ENCODE measurements around the gene CLPTM1. TPM values are rescaled to one million over a fixed set of nuclear protein-coding genes. Genes with fewer than 3 reads are reported as not detected.

CLPTM1 gene
- total and polyA plus RNA-seq, 2 of the 8 experiments (the other 6 are each of a cell fraction or from before 2014, with no cell fraction given): 84.8 to 108 TPM

DNA sequence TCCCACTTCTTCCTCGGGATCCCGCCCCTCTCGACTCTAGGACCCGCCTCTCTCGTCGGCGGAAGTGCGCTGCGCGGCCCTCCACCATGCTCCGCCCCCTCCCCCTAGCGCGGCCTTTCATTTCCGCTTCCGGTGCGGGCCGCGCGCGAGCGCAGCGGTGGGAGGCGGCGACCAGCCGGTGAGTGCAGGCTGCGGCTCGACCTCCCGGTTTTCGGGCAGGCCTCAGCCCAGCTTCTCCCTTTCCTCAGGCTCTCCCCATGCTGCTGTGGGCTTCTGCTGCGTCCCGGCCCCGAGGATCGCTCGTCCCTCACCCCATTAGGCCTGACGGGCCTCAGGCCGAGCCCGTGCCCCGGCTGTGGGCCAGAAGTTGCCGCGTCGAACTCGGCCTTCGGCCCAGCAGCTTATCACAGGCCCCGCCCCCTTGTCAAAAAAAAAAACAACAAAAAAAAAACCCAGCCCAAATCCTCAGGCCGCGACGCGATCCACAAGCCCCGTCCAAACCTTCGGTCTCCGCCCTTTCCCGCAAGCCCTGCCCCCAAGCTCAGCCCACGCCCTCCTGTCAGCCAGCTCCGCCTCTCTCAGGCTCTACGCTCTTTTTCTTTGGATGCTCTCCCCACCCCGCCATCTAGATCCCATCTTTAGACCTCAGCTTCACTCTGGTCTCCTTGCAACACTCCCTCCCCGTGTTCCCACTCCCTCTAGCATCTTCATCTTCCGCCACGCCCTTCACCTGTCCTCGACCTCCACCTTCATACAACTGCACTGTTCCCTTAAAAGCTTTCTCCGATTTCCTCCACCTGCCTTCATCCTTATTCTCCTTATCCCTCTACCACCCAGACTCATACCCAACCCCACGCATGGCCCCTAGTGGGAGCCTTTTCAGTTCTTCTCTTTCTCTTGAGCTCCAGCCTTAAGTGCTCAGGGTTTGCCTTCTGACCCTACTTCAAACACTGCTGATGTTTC is 84.0 kb downstream of the CLPTM1 start, which contains the start of gene CLASRP (continued):
- TF ChIP-seq, protein P1, sequence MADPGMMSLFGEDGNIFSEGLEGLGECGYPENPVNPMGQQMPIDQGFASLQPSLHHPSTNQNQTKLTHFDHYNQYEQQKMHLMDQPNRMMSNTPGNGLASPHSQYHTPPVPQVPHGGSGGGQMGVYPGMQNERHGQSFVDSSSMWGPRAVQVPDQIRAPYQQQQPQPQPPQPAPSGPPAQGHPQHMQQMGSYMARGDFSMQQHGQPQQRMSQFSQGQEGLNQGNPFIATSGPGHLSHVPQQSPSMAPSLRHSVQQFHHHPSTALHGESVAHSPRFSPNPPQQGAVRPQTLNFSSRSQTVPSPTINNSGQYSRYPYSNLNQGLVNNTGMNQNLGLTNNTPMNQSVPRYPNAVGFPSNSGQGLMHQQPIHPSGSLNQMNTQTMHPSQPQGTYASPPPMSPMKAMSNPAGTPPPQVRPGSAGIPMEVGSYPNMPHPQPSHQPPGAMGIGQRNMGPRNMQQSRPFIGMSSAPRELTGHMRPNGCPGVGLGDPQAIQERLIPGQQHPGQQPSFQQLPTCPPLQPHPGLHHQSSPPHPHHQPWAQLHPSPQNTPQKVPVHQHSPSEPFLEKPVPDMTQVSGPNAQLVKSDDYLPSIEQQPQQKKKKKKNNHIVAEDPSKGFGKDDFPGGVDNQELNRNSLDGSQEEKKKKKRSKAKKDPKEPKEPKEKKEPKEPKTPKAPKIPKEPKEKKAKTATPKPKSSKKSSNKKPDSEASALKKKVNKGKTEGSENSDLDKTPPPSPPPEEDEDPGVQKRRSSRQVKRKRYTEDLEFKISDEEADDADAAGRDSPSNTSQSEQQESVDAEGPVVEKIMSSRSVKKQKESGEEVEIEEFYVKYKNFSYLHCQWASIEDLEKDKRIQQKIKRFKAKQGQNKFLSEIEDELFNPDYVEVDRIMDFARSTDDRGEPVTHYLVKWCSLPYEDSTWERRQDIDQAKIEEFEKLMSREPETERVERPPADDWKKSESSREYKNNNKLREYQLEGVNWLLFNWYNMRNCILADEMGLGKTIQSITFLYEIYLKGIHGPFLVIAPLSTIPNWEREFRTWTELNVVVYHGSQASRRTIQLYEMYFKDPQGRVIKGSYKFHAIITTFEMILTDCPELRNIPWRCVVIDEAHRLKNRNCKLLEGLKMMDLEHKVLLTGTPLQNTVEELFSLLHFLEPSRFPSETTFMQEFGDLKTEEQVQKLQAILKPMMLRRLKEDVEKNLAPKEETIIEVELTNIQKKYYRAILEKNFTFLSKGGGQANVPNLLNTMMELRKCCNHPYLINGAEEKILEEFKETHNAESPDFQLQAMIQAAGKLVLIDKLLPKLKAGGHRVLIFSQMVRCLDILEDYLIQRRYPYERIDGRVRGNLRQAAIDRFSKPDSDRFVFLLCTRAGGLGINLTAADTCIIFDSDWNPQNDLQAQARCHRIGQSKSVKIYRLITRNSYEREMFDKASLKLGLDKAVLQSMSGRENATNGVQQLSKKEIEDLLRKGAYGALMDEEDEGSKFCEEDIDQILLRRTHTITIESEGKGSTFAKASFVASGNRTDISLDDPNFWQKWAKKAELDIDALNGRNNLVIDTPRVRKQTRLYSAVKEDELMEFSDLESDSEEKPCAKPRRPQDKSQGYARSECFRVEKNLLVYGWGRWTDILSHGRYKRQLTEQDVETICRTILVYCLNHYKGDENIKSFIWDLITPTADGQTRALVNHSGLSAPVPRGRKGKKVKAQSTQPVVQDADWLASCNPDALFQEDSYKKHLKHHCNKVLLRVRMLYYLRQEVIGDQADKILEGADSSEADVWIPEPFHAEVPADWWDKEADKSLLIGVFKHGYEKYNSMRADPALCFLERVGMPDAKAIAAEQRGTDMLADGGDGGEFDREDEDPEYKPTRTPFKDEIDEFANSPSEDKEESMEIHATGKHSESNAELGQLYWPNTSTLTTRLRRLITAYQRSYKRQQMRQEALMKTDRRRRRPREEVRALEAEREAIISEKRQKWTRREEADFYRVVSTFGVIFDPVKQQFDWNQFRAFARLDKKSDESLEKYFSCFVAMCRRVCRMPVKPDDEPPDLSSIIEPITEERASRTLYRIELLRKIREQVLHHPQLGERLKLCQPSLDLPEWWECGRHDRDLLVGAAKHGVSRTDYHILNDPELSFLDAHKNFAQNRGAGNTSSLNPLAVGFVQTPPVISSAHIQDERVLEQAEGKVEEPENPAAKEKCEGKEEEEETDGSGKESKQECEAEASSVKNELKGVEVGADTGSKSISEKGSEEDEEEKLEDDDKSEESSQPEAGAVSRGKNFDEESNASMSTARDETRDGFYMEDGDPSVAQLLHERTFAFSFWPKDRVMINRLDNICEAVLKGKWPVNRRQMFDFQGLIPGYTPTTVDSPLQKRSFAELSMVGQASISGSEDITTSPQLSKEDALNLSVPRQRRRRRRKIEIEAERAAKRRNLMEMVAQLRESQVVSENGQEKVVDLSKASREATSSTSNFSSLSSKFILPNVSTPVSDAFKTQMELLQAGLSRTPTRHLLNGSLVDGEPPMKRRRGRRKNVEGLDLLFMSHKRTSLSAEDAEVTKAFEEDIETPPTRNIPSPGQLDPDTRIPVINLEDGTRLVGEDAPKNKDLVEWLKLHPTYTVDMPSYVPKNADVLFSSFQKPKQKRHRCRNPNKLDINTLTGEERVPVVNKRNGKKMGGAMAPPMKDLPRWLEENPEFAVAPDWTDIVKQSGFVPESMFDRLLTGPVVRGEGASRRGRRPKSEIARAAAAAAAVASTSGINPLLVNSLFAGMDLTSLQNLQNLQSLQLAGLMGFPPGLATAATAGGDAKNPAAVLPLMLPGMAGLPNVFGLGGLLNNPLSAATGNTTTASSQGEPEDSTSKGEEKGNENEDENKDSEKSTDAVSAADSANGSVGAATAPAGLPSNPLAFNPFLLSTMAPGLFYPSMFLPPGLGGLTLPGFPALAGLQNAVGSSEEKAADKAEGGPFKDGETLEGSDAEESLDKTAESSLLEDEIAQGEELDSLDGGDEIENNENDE (IDR thresholded peaks at IDR 0.05; ENCODE audit: insufficient replicate concordance, low read length): no peak
- TF ChIP-seq BACH1 (IDR thresholded peaks at IDR 0.05; ENCODE audit: low read length): no peak
- TF ChIP-seq HDAC2 (IDR thresholded peaks at IDR 0.05; ENCODE audit: borderline replicate concordance in 1 of 2, low read depth in 2 of 2, low read length in 2 of 2): peak in 1 of 2 experiments; percentile 87; a peak in 2 of 4 replicates
- no peak for TF ChIP-seq SUZ12 (IDR thresholded peaks at IDR 0.05; ENCODE audit: low read length)
- peak; percentile 94 for TF ChIP-seq GABPA (IDR thresholded peaks at IDR 0.05; ENCODE audit: borderline replicate concordance, insufficient read depth, low read length)
- no peak for TF ChIP-seq EZH2 (IDR thresholded peaks at IDR 0.05; ENCODE audit: low read depth, low read length, severe bottlenecking)
- TF ChIP-seq EGR1 (IDR thresholded peaks at IDR 0.05; ENCODE audit: borderline replicate concordance, low read depth, low read length): no peak
- TF ChIP-seq JUN (IDR thresholded peaks at IDR 0.05; ENCODE audit: low read depth, low read length): no peak
- TF ChIP-seq BCL11A (IDR thresholded peaks at IDR 0.05; ENCODE audit: low read depth in 2 of 2, low read length in 2 of 2): no peak
